ENCODE data around the gene SLC25A23. TPM values are rescaled to one million over a fixed set of nuclear protein-coding genes. Genes with fewer than 3 reads are reported as not detected.
"Not testable (repeated sequence)": the region's sequence is repeated elsewhere in the genome, so short reads cannot be mapped to it uniquely, and the experiment has no call there.

The SLC25A23 gene
- total RNA-seq, 1 donor from 2014 or later: 30.2 TPM

DNA sequence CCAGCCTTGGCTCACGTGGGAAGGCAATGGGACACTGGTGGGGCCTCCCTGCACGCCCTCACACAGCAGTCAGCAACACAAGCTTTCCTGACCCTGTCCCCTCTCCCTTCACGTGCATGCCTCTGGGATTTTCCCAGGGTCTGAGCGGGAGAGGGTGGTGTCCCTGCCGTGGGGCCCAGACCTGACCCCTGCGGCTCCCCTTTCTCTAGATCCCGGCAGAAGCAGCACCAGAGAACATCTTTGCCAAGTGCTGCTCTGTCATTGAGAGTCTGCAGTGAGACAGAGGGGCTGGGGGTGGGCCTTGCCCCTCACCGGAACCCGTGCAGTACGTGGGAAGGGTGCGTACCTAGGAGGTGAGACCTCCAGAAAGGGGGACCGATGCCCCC, 47.5 kb downstream of the SLC25A23 start:
- DNase-seq: no peak
- no peak overlapping the region for H3K27ac Mint-ChIP-seq (ENCODE audit: unreplicated experiment)
- peaks cover 3% of the 10 kb centered on the region for H3K27me3 Mint-ChIP-seq (ENCODE audit: unreplicated experiment)
- no peak overlapping the region for H3K4me3 Mint-ChIP-seq (ENCODE audit: unreplicated experiment)
- H3K4me1 Mint-ChIP-seq (ENCODE audit: low read depth, unreplicated experiment): peaks cover 1% of the 10 kb centered on the region
- TF ChIP-seq, protein P1, sequence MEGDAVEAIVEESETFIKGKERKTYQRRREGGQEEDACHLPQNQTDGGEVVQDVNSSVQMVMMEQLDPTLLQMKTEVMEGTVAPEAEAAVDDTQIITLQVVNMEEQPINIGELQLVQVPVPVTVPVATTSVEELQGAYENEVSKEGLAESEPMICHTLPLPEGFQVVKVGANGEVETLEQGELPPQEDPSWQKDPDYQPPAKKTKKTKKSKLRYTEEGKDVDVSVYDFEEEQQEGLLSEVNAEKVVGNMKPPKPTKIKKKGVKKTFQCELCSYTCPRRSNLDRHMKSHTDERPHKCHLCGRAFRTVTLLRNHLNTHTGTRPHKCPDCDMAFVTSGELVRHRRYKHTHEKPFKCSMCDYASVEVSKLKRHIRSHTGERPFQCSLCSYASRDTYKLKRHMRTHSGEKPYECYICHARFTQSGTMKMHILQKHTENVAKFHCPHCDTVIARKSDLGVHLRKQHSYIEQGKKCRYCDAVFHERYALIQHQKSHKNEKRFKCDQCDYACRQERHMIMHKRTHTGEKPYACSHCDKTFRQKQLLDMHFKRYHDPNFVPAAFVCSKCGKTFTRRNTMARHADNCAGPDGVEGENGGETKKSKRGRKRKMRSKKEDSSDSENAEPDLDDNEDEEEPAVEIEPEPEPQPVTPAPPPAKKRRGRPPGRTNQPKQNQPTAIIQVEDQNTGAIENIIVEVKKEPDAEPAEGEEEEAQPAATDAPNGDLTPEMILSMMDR (IDR thresholded peaks at IDR 0.05; ENCODE audit: partially characterized antibody, unreplicated experiment): no peak
- H3K36me3 Mint-ChIP-seq (ENCODE audit: unreplicated experiment): no peaks in the 10 kb centered on the region
- H3K9me3 Mint-ChIP-seq (ENCODE audit: unreplicated experiment): peaks cover 2% of the 10 kb centered on the region

DNA sequence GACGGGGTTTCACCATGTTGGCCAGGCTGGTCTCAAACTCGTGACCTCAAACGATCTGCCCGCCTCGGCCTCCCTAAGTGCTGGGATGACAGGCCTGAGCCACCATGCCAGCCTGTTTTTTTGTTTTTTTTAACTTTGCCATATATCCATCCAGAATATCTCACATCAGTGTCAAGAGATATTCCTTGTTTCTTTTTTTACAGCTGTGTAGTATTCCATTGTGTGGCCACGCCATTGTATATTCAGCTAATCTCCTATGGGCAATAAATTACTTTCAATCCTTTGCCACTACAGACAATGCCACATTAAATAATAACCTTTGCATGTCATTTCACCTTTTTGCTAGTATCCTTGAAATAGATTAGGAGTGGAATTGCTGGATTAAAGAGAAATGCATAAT, 50.2 kb downstream of the SLC25A23 start:
- H3K27me3 Mint-ChIP-seq (ENCODE audit: unreplicated experiment): no peaks in the 10 kb centered on the region

DNA sequence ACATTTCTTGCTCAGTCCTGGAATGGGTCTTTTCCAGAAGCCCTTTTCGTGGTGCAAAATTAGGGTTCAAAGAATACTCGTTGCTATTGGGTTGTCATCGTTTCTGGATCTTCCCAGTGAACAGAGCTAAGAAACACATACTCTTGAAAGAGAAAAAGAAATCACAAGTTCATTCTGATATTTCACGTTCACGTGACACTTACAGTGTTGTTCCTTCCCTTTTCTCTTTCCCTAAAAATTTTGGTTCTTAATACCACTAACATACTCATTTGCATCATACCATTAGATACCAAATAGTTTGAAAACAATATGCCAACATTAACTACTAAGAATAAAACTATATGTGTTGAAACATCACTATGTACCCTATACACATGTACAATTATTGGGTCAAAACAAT, 53.2 kb downstream of the SLC25A23 start:
- Mint-ChIP-seq H3K4me3 (ENCODE audit: unreplicated experiment) (no peak overlapping the region), H3K9me3 (ENCODE audit: unreplicated experiment) (peaks cover 2% of the 10 kb centered on the region), H3K36me3 (ENCODE audit: unreplicated experiment) (no peaks in the 10 kb centered on the region), H3K27me3 (ENCODE audit: unreplicated experiment) (peaks cover 2% of the 10 kb centered on the region), H3K27ac (ENCODE audit: unreplicated experiment) (no peak overlapping the region), H3K4me1 (ENCODE audit: low read depth, unreplicated experiment) (no peaks in the 10 kb centered on the region)
- DNase-seq: no peak
- TF ChIP-seq, protein P1 (IDR thresholded peaks at IDR 0.05; ENCODE audit: partially characterized antibody, unreplicated experiment): no peak

More for the DNA sequence above, 50.2 kb downstream of the SLC25A23 start:
- Mint-ChIP-seq H3K36me3 (ENCODE audit: unreplicated experiment) (no peaks in the 10 kb centered on the region), H3K27ac (ENCODE audit: unreplicated experiment) (no peak overlapping the region), H3K4me3 (ENCODE audit: unreplicated experiment) (no peak overlapping the region), H3K4me1 (ENCODE audit: low read depth, unreplicated experiment) (peaks cover 1% of the 10 kb centered on the region), H3K9me3 (ENCODE audit: unreplicated experiment) (no peaks in the 10 kb centered on the region)
- TF ChIP-seq, protein P1 (IDR thresholded peaks at IDR 0.05; ENCODE audit: partially characterized antibody, unreplicated experiment): no peak
- no peak for DNase-seq

DNA sequence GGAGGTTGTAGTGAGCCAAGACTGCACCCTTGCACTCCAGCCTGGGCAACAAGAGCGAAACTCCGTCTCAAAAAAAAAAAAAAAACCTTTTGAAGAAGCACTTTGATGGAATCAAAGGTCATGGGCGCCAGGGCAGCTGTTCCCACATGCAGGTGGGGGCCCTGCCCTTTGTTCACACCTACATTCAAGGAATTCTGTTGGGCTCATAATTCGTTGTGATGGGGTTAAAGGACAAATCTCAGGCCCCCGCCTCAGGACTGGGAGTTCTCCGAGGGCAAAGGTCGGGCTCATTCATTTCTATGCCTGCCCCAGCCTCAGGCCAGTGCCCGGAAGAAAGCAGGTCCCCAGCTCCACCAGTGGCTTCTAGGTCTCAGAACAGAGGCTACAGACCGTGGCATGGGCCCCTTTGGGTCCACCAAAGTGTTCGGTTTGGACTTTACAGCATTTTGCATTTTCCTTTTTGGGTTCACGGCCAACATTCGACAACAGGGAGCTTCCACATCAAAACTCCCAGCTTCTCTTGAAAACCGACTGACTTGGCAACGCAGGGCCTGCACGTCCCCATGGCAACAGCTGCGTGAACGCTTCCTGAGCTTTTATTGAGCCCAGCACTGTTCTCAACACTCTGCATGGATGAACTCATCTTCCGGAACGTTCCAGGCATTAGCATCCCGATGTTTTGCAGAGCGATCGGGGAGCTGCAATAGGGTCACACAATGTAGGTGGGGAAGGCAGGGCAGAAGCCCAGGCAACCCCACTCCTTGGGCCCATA, 56.6 kb downstream of the SLC25A23 start:
- Mint-ChIP-seq H3K4me3 (ENCODE audit: unreplicated experiment) (no peak overlapping the region), H3K27me3 (ENCODE audit: unreplicated experiment) (peaks cover 2% of the 10 kb centered on the region), H3K36me3 (ENCODE audit: unreplicated experiment) (no peaks in the 10 kb centered on the region), H3K9me3 (ENCODE audit: unreplicated experiment) (peaks cover 2% of the 10 kb centered on the region), H3K27ac (ENCODE audit: unreplicated experiment) (no peak overlapping the region), H3K4me1 (ENCODE audit: low read depth, unreplicated experiment) (no peaks in the 10 kb centered on the region)
- no peak for DNase-seq
- TF ChIP-seq, protein P1 (IDR thresholded peaks at IDR 0.05; ENCODE audit: partially characterized antibody, unreplicated experiment): no peak

DNA sequence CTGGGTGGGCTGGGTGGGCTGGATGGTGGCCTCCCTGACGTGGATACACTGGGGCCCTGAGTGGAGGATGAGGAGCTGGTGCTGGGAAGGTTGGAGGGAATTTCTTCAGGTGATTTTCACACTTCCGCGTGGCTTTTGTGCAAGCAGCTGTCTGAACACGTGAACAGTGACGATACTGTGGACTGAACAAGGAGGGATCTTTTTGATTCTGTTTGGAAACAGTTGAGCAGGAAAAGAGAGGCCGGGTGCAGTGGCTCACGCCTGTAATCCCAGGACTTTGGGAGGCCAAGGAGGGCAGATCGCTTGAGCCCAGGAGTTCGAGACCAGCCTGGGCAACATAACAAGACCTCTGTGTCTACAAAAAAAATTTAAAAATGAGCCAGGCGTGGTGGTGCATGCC, 57.5 kb downstream of the SLC25A23 start:
- H3K4me3 Mint-ChIP-seq (ENCODE audit: unreplicated experiment): no peak overlapping the region
- H3K27ac Mint-ChIP-seq (ENCODE audit: unreplicated experiment): no peak overlapping the region
- TF ChIP-seq, protein P1 (IDR thresholded peaks at IDR 0.05; ENCODE audit: partially characterized antibody, unreplicated experiment): no peak
- DNase-seq: no peak
- no peaks in the 10 kb centered on the region for H3K4me1 Mint-ChIP-seq (ENCODE audit: low read depth, unreplicated experiment)
- peaks cover 2% of the 10 kb centered on the region for H3K27me3 Mint-ChIP-seq (ENCODE audit: unreplicated experiment)
- peaks cover 2% of the 10 kb centered on the region for H3K9me3 Mint-ChIP-seq (ENCODE audit: unreplicated experiment)
- no peaks in the 10 kb centered on the region for H3K36me3 Mint-ChIP-seq (ENCODE audit: unreplicated experiment)

DNA sequence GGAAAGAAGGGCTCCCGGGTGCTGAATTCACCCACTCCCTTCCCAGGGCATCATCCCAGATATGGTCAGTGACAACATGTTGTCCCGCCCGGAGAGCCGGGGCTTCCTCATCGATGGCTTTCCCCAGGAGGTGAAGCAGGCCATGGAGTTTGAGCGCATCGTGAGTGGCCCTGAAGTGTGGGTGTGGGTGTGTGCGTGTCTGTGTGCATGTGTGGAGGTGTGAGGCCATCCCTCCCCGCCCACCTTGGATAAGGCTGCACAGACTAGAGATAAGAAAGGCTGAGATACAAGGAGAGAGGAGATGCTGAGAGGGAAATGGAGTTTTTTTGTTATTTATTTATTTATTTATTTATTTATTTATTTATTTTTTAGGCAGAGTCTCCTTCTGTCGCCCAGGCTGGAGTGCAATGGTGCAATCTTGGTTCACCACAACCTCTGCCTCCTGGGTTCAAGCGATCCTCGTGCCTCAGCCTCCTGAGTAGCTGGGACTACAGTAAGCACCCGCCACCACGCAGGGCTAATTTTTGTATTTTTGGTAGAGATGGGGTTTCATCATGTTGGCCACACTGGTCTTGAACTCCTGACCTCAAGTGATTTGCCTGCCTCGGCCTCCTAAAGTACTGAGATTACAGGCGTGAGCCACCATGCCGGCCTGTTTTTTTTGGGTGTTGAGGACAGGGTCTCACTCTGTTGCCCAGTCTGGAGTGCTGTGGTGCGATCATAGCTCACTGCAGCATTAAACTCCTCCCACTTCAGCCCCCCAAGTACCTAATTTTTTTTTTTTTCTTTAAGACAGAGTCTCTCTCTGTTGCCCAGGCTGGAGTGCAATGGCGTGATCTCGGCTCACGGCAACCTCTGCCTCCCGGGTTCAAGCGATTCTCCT, 59.3 kb downstream of the SLC25A23 start:
- not testable (repeated sequence) for H3K27ac Mint-ChIP-seq (ENCODE audit: unreplicated experiment); H3K9me3 Mint-ChIP-seq (ENCODE audit: unreplicated experiment); H3K27me3 Mint-ChIP-seq (ENCODE audit: unreplicated experiment); H3K4me1 Mint-ChIP-seq (ENCODE audit: low read depth, unreplicated experiment); DNase-seq; H3K4me3 Mint-ChIP-seq (ENCODE audit: unreplicated experiment); H3K36me3 Mint-ChIP-seq (ENCODE audit: unreplicated experiment)
